Measurements from ENCODE around the gene GLB1L3.

GLB1L3 gene

GRCh38 chr11:134330611-134331353 lies 54.6 kb downstream of the GLB1L3 start:
- DNase-seq (ENCODE audit: extremely low read depth, low read depth) = no peak

GRCh38 chr11:134331354-134332188 lies 55.4 kb downstream of the GLB1L3 start, which contains the start of gene GLB1L2:
TSS of gene GLB1L2 (plus strand) at chr11:134331988. CDS start at chr11:134332062, 74 bp downstream.
- TF ChIP-seq CTCF (IDR thresholded peaks at IDR 0.05; ENCODE audit: low read depth, low read length) = no peak
- DNase-seq (ENCODE audit: extremely low read depth, low read depth) = no peak

More at GRCh38 chr11:134330611-134331353, 54.6 kb downstream of the GLB1L3 start:
- TF ChIP-seq CTCF (IDR thresholded peaks at IDR 0.05; ENCODE audit: low read depth, low read length) = no peak

DNA sequence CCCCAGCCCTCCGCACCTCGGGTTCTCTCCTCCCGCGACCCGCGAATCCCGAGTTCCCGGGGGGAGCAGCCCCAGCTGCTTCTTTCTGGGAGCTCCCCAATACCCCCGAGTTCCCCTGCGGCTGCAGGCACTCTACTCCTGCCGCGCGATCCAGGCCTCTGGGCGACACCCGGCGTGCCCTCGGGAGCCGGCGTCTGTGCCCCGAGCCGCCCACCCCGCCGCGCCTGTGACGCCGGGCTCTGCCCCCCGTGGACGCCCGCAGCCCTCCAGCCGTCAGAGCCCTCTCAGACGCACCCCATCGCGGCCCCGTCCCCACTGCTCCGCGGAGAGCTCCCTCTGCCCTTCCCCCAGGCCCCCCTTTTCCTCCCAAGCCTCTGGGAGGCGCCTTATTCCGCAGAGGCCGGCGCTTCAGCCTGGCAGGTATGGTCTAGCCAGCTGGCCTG lies 56.0 kb downstream of the GLB1L3 start:
- TF ChIP-seq CTCF (IDR thresholded peaks at IDR 0.05; ENCODE audit: low read depth, low read length) = no peak
- DNase-seq (ENCODE audit: extremely low read depth, low read depth) = no peak

DNA sequence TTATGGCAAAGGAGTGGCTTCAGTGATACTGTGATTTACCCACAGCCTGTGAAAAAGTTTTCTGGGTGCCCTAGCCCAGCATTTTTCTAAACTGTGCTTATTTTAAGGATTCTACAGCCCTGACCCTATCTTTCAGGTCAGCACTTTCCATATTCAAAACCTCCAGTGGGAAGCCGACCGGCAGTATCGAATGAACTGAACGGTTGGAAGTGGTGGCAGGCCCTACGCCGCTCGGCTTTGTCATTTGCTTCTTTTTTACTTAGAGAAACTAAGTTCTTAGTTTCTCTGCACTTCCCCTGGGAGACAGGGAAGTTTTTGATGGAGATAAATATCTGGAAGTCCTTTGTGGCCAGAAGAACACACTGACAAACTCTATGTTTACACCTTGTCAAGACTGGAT lies 56.6 kb downstream of the GLB1L3 start:
- TF ChIP-seq CTCF (IDR thresholded peaks at IDR 0.05; ENCODE audit: low read depth, low read length) = no peak
- no peak for DNase-seq (ENCODE audit: extremely low read depth, low read depth)

GRCh38 chr11:134333312-134333711 lies 57.1 kb downstream of the GLB1L3 start:
- TF ChIP-seq CTCF (IDR thresholded peaks at IDR 0.05; ENCODE audit: low read depth, low read length) = no peak
- DNase-seq (ENCODE audit: extremely low read depth, low read depth) = no peak

DNA sequence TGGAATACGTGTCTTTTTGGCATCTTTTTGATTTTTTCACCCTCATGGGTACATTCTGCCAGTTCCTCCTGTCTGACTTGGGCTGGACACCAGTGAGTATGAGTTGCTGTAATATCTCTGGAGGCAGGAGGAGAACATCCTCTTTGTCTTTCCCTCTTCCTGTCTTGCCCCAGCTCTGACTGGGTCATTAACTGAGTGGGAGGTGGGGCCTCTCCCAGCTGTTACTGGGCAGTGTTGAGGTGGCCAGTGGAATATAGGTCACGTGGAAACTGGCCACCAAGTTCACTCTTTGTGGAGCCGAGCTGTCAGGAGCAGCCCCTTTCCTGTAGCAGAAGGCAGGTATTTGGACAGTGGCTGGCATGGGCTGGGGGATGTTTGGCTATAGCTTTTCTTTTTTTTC lies 57.8 kb downstream of the GLB1L3 start:
- no peak for DNase-seq (ENCODE audit: extremely low read depth, low read depth)
- TF ChIP-seq CTCF (IDR thresholded peaks at IDR 0.05; ENCODE audit: low read depth, low read length) = no peak
